SK-N-SH (cell line): ENCODE results near the gene VCAN. TPM values are rescaled to one million over a fixed set of nuclear protein-coding genes. Genes with fewer than 3 reads are reported as not detected.

Source experiments
- CTCF ChIA-PET: fragments of 300-600, 350-600 bp; formaldehyde crosslinking; extraction: SDS; loops from one replicate; lab custom pipeline; 2021; lab: Yijun Ruan, JAX
- POLR2A ChIA-PET: fragments of 350-600 bp; sonication (Branson Sonifier 250); formaldehyde crosslinking; extraction: SDS; loops from one replicate; lab custom pipeline; 2020; ENCODE audit warnings: antibody characterized with exemption, inconsistent platforms; lab: Yijun Ruan, JAX
- DNase-seq: peaks from one replicate; pipeline ENCODE4 v3.0.0; 2012
- H2AFZ ChIP-seq: fragments of 200-600 bp; sonication (generic); 2 replicates; pipeline ENCODE4 v1.8.1; 2016; ENCODE audit warnings: antibody characterized with exemption, mild to moderate bottlenecking, low read depth
- H3F3A ChIP-seq: fragments of 200-600 bp; sonication (generic); replicated peaks from 2 replicates; pipeline ENCODE3; 2016; ENCODE audit warnings: antibody characterized with exemption, mild to moderate bottlenecking; ENCODE audit not compliant: insufficient read depth
- H3K27ac ChIP-seq, 2 experiments: fragments of 200-500 bp in 1 of 2; fragments of 200-600 bp in 1 of 2; sonication (Bioruptor generic) in 1 of 2; sonication (generic), shearing (Covaris generic) in 1 of 2; 2 replicates each; pipeline versions ENCODE4 v1.5.1 to v1.6.1; 2014 to 2016; ENCODE audit warnings: low read depth in 2 of 2, inconsistent platforms in 1 of 2, low read length in 1 of 2, mild to moderate bottlenecking in 1 of 2, mixed read lengths in 1 of 2
- H3K27me3 ChIP-seq: fragments of 200-600 bp; sonication (generic), shearing (Covaris generic); 2 replicates; pipeline ENCODE4 v1.6.1; 2016; ENCODE audit warnings: mixed run types; ENCODE audit not compliant: insufficient read depth
- H3K36me3 ChIP-seq, 2 experiments: fragments of 200-500 bp in 1 of 2; fragments of 200-600 bp in 1 of 2; sonication (Bioruptor generic) in 1 of 2; sonication (generic) in 1 of 2; replicated peaks in 1 of 2; 2 replicates each; pipeline versions ENCODE3 to v1.5.1; 2014 to 2016; ENCODE audit warnings: low read length in 1 of 2, mild to moderate bottlenecking in 1 of 2; ENCODE audit not compliant: insufficient read depth in 2 of 2, control insufficient read depth in 1 of 2
- H3K4me1 ChIP-seq, 2 experiments: fragments of 200-500 bp in 1 of 2; fragments of 200-600 bp in 1 of 2; sonication (Bioruptor generic) in 1 of 2; sonication (generic), shearing (Covaris generic) in 1 of 2; 2 replicates each; pipeline versions ENCODE4 v1.5.1 to v1.6.1; 2014 to 2016; ENCODE audit warnings: low read depth in 1 of 2, low read length in 1 of 2, mixed run types in 1 of 2; ENCODE audit not compliant: insufficient read depth in 2 of 2, control insufficient read depth in 1 of 2
- H3K4me2 ChIP-seq: fragments of 200-600 bp; sonication (generic), shearing (Covaris generic); 2 replicates; pipeline ENCODE4 v1.6.1; 2017; ENCODE audit warnings: mixed run types
- H3K4me3 ChIP-seq, 2 experiments: fragments of 200-500 bp in 1 of 2; fragments of 200-600 bp in 1 of 2; sonication (Bioruptor generic) in 1 of 2; sonication (generic), shearing (Covaris generic) in 1 of 2; 2 replicates each; pipeline versions ENCODE4 v1.5.1 to v1.8.1; 2014 to 2016; ENCODE audit warnings: low read depth in 2 of 2, inconsistent platforms in 1 of 2, low read length in 1 of 2, mild to moderate bottlenecking in 1 of 2, mixed read lengths in 1 of 2, moderate library complexity in 1 of 2
- H3K79me2 ChIP-seq: fragments of 200-600 bp; sonication (generic); 2 replicates; pipeline ENCODE4 v1.8.1; 2017; ENCODE audit warnings: mild to moderate bottlenecking; ENCODE audit not compliant: insufficient read depth
- H3K9ac ChIP-seq: fragments of 200-600 bp; sonication (generic); 2 replicates; pipeline ENCODE4 v1.6.1; 2017; ENCODE audit warnings: mixed run types
- H3K9me2 ChIP-seq: fragments of 200-600 bp; sonication (generic); 2 replicates; pipeline ENCODE4 v1.6.1; 2017; ENCODE audit warnings: mixed run types
- H3K9me3 ChIP-seq: fragments of 200-600 bp; sonication (generic); 2 replicates; pipeline ENCODE4 v1.6.1; 2017; ENCODE audit warnings: mixed run types, mild to moderate bottlenecking, moderate library complexity
- H4K20me1 ChIP-seq: fragments of 200-600 bp; sonication (generic); 2 replicates; pipeline ENCODE4 v1.6.1; 2017; ENCODE audit warnings: mild to moderate bottlenecking, mixed run types; ENCODE audit not compliant: insufficient read depth
- CTCF ChIP-seq: fragments of 200-600 bp; sonication (generic); IDR thresholded peaks from 2 replicates; pipeline ENCODE4 v1.6.1; 2017; ENCODE audit warnings: antibody characterized with exemption, mild to moderate bottlenecking, moderate library complexity
- ELF1 ChIP-seq: IDR thresholded peaks from 2 replicates; pipeline ENCODE4 v1.4.0; 2012
- EZH2phosphoT487 ChIP-seq: fragments of 200-600 bp; sonication (generic); IDR thresholded peaks from 2 replicates; pipeline ENCODE4 v1.6.1; 2017; ENCODE audit warnings: low read depth, mixed run types, mild to moderate bottlenecking, antibody characterized with exemption, moderate library complexity, borderline replicate concordance
- FOXM1 ChIP-seq: IDR thresholded peaks from 2 replicates; pipeline ENCODE4 v1.4.0; 2012; ENCODE audit warnings: low read depth, mild to moderate bottlenecking
- GABPA ChIP-seq: IDR thresholded peaks from 2 replicates; pipeline ENCODE4 v1.4.0; 2012; ENCODE audit warnings: low read depth, mild to moderate bottlenecking
- GATA2 ChIP-seq: sonication (generic); formaldehyde crosslinking; IDR thresholded peaks from 2 replicates; pipeline ENCODE4 v1.5.0; 2020; ENCODE audit warnings: mild to moderate bottlenecking, missing genetic modification reagents
- JUND ChIP-seq: IDR thresholded peaks from 2 replicates; pipeline ENCODE4 v1.4.0; 2012
- MEF2A ChIP-seq: IDR thresholded peaks from 2 replicates; pipeline ENCODE4 v1.4.0; 2012; ENCODE audit warnings: low read depth, borderline replicate concordance
- NFIC ChIP-seq: IDR thresholded peaks from 2 replicates; pipeline ENCODE4 v1.4.0; 2012; ENCODE audit warnings: borderline replicate concordance
- NRF1 ChIP-seq: IDR thresholded peaks from 2 replicates; pipeline ENCODE4 v1.6.1; 2012; ENCODE audit warnings: low read depth, mild to moderate bottlenecking, low read length
- POLR2AphosphoS5 ChIP-seq: IDR thresholded peaks from 2 replicates; pipeline ENCODE4 v1.6.1; 2012; ENCODE audit warnings: low read depth, low read length
- RAD21 ChIP-seq: IDR thresholded peaks from 2 replicates; pipeline ENCODE4 v1.6.1; 2012; ENCODE audit warnings: mild to moderate bottlenecking, low read length
- RXRA ChIP-seq: IDR thresholded peaks from 2 replicates; pipeline ENCODE4 v1.4.0; 2012; ENCODE audit warnings: low read depth, mild to moderate bottlenecking, borderline replicate concordance
- SMC3 ChIP-seq: IDR thresholded peaks from 2 replicates; pipeline ENCODE4 v1.6.1; 2012; ENCODE audit warnings: low read depth, low read length, improper control_type of control experiment
- YY1 ChIP-seq: IDR thresholded peaks from 2 replicates; pipeline ENCODE4 v1.4.0; 2012; ENCODE audit warnings: low read depth, mild to moderate bottlenecking
- WGBS: methylation state at CpG from one replicate; pipeline ENCODE4 v1.1.6; 2017; ENCODE audit warnings: low lambda C conversion rate; 5-methylcytosine and 5-hydroxymethylcytosine counted together
- polyA plus RNA-seq, 3 experiments: library from polyadenylated mRNA; depleted of rRNA; stranded (reverse); fragments of >200 nt; gene quantifications; 2 replicates each; pipeline ENCODE4 v1.2.3, GENCODE V29; 2012
- TF ChIP-seq, protein P1 (sequence below): IDR thresholded peaks from 2 replicates; pipeline ENCODE4 v1.4.0; 2012; ENCODE audit warnings: low read depth, borderline replicate concordance
- TF ChIP-seq, protein P2 (sequence below): IDR thresholded peaks from 2 replicates; pipeline ENCODE4 v1.4.0; 2012; ENCODE audit warnings: low read depth, borderline replicate concordance
- TF ChIP-seq, protein P3 (sequence below): fragments of 150-350 bp; IDR thresholded peaks from 2 replicates; pipeline ENCODE4 v1.6.1; 2016; ENCODE audit warnings: mild to moderate bottlenecking, low read depth, low read length
- TF ChIP-seq, protein P4 (sequence below): fragments of 150-350 bp; IDR thresholded peaks from 2 replicates; pipeline ENCODE4 v1.6.1; 2017; ENCODE audit warnings: antibody characterized with exemption, low read length, low read depth, borderline replicate concordance

Gene VCAN
- polyA plus RNA-seq, 1 of the 3 experiments (the other 2 are of a cell fraction), result 142 TPM

- no peaks in the 10 kb centered on the region for H3K9me2 ChIP-seq
- TF ChIP-seq ELF1 (no peak), MEF2A (no peak), YY1 (no peak), NFIC (no peak), GABPA (no peak), RXRA (no peak), EZH2phosphoT487 (no peak), RAD21 (no peak), JUND (no peak), FOXM1 (no peak)
- TF ChIP-seq, protein P1, sequence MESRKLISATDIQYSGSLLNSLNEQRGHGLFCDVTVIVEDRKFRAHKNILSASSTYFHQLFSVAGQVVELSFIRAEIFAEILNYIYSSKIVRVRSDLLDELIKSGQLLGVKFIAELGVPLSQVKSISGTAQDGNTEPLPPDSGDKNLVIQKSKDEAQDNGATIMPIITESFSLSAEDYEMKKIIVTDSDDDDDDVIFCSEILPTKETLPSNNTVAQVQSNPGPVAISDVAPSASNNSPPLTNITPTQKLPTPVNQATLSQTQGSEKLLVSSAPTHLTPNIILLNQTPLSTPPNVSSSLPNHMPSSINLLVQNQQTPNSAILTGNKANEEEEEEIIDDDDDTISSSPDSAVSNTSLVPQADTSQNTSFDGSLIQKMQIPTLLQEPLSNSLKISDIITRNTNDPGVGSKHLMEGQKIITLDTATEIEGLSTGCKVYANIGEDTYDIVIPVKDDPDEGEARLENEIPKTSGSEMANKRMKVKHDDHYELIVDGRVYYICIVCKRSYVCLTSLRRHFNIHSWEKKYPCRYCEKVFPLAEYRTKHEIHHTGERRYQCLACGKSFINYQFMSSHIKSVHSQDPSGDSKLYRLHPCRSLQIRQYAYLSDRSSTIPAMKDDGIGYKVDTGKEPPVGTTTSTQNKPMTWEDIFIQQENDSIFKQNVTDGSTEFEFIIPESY, result no peak
- TF ChIP-seq, protein P2, sequence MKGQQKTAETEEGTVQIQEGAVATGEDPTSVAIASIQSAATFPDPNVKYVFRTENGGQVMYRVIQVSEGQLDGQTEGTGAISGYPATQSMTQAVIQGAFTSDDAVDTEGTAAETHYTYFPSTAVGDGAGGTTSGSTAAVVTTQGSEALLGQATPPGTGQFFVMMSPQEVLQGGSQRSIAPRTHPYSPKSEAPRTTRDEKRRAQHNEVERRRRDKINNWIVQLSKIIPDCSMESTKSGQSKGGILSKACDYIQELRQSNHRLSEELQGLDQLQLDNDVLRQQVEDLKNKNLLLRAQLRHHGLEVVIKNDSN, result no peak
- TF ChIP-seq, protein P3, sequence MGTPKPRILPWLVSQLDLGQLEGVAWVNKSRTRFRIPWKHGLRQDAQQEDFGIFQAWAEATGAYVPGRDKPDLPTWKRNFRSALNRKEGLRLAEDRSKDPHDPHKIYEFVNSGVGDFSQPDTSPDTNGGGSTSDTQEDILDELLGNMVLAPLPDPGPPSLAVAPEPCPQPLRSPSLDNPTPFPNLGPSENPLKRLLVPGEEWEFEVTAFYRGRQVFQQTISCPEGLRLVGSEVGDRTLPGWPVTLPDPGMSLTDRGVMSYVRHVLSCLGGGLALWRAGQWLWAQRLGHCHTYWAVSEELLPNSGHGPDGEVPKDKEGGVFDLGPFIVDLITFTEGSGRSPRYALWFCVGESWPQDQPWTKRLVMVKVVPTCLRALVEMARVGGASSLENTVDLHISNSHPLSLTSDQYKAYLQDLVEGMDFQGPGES, result no peak
- POLR2A ChIA-PET, result no interaction called here
- no peak overlapping the region for H3K9ac ChIP-seq
- H3K4me2 ChIP-seq, result no peak overlapping the region
- no peaks in the 10 kb centered on the region for H3K27me3 ChIP-seq
- H3K4me3 ChIP-seq, result no peak overlapping the region
- CTCF ChIA-PET, result interaction anchor here (1.6 kb wide), 1 partner anchor 27 kb away, joined by 5 read pairs; the partner anchor contains the start of gene VCAN
- H2AFZ ChIP-seq, result no peak overlapping the region
- DNase-seq, result no peak
- H3F3A ChIP-seq, result no peaks in the 10 kb centered on the region
- no peaks in the 10 kb centered on the region for H3K79me2 ChIP-seq
- H3K27ac ChIP-seq, result no peak overlapping the region
- H3K4me1 ChIP-seq, result no peaks in the 10 kb centered on the region; a peak in 1 of 4 replicates
- H3K36me3 ChIP-seq, result no peaks in the 10 kb centered on the region
- H4K20me1 ChIP-seq, result no peaks in the 10 kb centered on the region
- no peaks in the 10 kb centered on the region for H3K9me3 ChIP-seq
- WGBS, result 67% methylated on average over 2 of the region's 2 CpGs
Measured at GRCh38 chr5:83444445-83444844, 27.1 kb upstream of the VCAN start.

- ChIA-PET POLR2A (no interaction called here), CTCF (interaction anchor here (0.6 to 1.4 kb wide), 4 partner anchors 17 to 1094 kb away, joined by 3 to 4 read pairs (median 4); no protein-coding TSS in a partner anchor)
- Histone ChIP-seq H3K27me3 (no peaks in the 10 kb centered on the region), H3K9ac (no peak overlapping the region), H3K4me3 (no peak overlapping the region), H3K9me2 (no peaks in the 10 kb centered on the region), H2AFZ (no peak overlapping the region), H3K9me3 (no peaks in the 10 kb centered on the region), H3F3A (no peaks in the 10 kb centered on the region), H3K4me2 (no peak overlapping the region), H3K27ac (no peak overlapping the region), H3K36me3 (no peaks in the 10 kb centered on the region), H3K4me1 (no peaks in the 10 kb centered on the region; a peak in 1 of 4 replicates), H4K20me1 (no peaks in the 10 kb centered on the region), H3K79me2 (no peaks in the 10 kb centered on the region)
- WGBS, result 92% methylated on average over 4 of the region's 4 CpGs
- DNase-seq, result no peak
- TF ChIP-seq ELF1, result no peak
- TF ChIP-seq NRF1, result no peak
- TF ChIP-seq SMC3, result no peak
- TF ChIP-seq GATA2 (CRISPR knock-in tag), result no peak
- TF ChIP-seq POLR2AphosphoS5, result no peak
- no peak for TF ChIP-seq NFIC
- TF ChIP-seq, protein P4, sequence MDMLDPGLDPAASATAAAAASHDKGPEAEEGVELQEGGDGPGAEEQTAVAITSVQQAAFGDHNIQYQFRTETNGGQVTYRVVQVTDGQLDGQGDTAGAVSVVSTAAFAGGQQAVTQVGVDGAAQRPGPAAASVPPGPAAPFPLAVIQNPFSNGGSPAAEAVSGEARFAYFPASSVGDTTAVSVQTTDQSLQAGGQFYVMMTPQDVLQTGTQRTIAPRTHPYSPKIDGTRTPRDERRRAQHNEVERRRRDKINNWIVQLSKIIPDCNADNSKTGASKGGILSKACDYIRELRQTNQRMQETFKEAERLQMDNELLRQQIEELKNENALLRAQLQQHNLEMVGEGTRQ, result no peak
- TF ChIP-seq CTCF, result no peak
- TF ChIP-seq EZH2phosphoT487, result no peak
Measured at GRCh38 chr5:83446253-83446947, 25.1 kb upstream of the VCAN start.
